H9 (cell line): Measurements from ENCODE around the gene LRIG1. TPM values are rescaled to one million over a fixed set of nuclear protein-coding genes. Genes with fewer than 3 reads are reported as not detected.

Source experiments
- DNase-seq: peaks from one replicate; pipeline ENCODE4 v3.0.0-alpha.2; 2017
- H2AFZ ChIP-seq: one replicate; pipeline ENCODE4 v1.6.1; 2013; ENCODE audit warnings: mild to moderate bottlenecking, low read length, control low read depth, moderate library complexity
- H2AK5ac ChIP-seq: 2 replicates; pipeline ENCODE4 v1.6.1; 2013; ENCODE audit warnings: low read length, control low read depth, mixed read lengths; ENCODE audit not compliant: insufficient read length
- H2BK120ac ChIP-seq: one replicate; pipeline ENCODE4 v1.6.1; 2013; ENCODE audit warnings: low read depth, mild to moderate bottlenecking, low read length, control low read depth, inconsistent platforms; ENCODE audit not compliant: poor library complexity, severe bottlenecking
- H2BK12ac ChIP-seq: 2 replicates; pipeline ENCODE4 v1.6.1; 2013; ENCODE audit warnings: low read length, control low read depth, mixed read lengths, low read depth; ENCODE audit not compliant: insufficient read length
- H2BK15ac ChIP-seq: 2 replicates; pipeline ENCODE4 v1.6.1; 2013; ENCODE audit warnings: low read depth, low read length, control low read depth
- H2BK20ac ChIP-seq: one replicate; pipeline ENCODE4 v1.6.1; 2013; ENCODE audit warnings: low read depth, mild to moderate bottlenecking, low read length, control low read depth, inconsistent platforms; ENCODE audit not compliant: poor library complexity, severe bottlenecking
- H2BK5ac ChIP-seq: 2 replicates; pipeline ENCODE4 v1.6.1; 2013; ENCODE audit warnings: low read length, control low read depth, mixed read lengths; ENCODE audit not compliant: insufficient read length
- H3K14ac ChIP-seq: 2 replicates; pipeline ENCODE4 v1.6.1; 2013; ENCODE audit warnings: low read length, control low read depth; ENCODE audit not compliant: insufficient read depth
- H3K18ac ChIP-seq: 2 replicates; pipeline ENCODE4 v1.6.1; 2013; ENCODE audit warnings: low read depth, mild to moderate bottlenecking, mixed read lengths, low read length, control low read depth; ENCODE audit not compliant: insufficient read length
- H3K23ac ChIP-seq: 2 replicates; pipeline ENCODE4 v1.6.1; 2013; ENCODE audit warnings: low read length, control low read depth, mixed read lengths, low read depth; ENCODE audit not compliant: insufficient read length
- H3K23me2 ChIP-seq: 2 replicates; pipeline ENCODE4 v1.6.1; 2013; ENCODE audit warnings: low read depth, mild to moderate bottlenecking, mixed read lengths, low read length, control low read depth; ENCODE audit not compliant: insufficient read length, poor library complexity, severe bottlenecking
- H3K27ac ChIP-seq: 2 replicates; pipeline ENCODE4 v1.5.1; 2013; ENCODE audit warnings: low read length, control low read depth, mixed read lengths, low read depth; ENCODE audit not compliant: insufficient read length
- H3K27me3 ChIP-seq: 2 replicates; pipeline ENCODE4 v1.6.1; 2013; ENCODE audit warnings: low read length, control low read depth, inconsistent platforms; ENCODE audit not compliant: insufficient read depth
- H3K4ac ChIP-seq: 2 replicates; pipeline ENCODE4 v1.6.1; 2013; ENCODE audit warnings: low read depth, mild to moderate bottlenecking, control low read depth, inconsistent platforms, low read length, moderate library complexity
- H3K4me1 ChIP-seq: 2 replicates; pipeline ENCODE4 v1.6.1; 2013; ENCODE audit warnings: low read length, control low read depth, inconsistent platforms; ENCODE audit not compliant: insufficient read depth
- H3K4me2 ChIP-seq: 2 replicates; pipeline ENCODE4 v1.6.1; 2013; ENCODE audit warnings: low read length, control low read depth, mixed read lengths; ENCODE audit not compliant: insufficient read length, insufficient read depth
- H3K56ac ChIP-seq: 2 replicates; pipeline ENCODE4 v1.6.1; 2013; ENCODE audit warnings: low read depth, mild to moderate bottlenecking, mixed read lengths, low read length, control low read depth; ENCODE audit not compliant: insufficient read length
- H3K79me1 ChIP-seq: 2 replicates; pipeline ENCODE4 v1.6.1; 2013; ENCODE audit warnings: low read depth, mild to moderate bottlenecking, moderate library complexity, low read length, control low read depth, inconsistent platforms; ENCODE audit not compliant: insufficient read depth, poor library complexity, severe bottlenecking
- H3K79me2 ChIP-seq: 2 replicates; pipeline ENCODE4 v1.6.1; 2013; ENCODE audit warnings: low read length, control low read depth, inconsistent platforms; ENCODE audit not compliant: insufficient read depth
- H3K9ac ChIP-seq: 2 replicates; pipeline ENCODE4 v1.6.1; 2013; ENCODE audit warnings: low read length, control low read depth, mixed read lengths; ENCODE audit not compliant: insufficient read length; ENCODE audit errors: extremely low read depth
- H3K9me3 ChIP-seq: one replicate; pipeline ENCODE4 v1.6.1; 2013; ENCODE audit warnings: low read depth, low read length, inconsistent platforms; ENCODE audit not compliant: control insufficient read depth
- H3T11ph ChIP-seq: one replicate; pipeline ENCODE4 v1.6.1; 2013; ENCODE audit warnings: mild to moderate bottlenecking, low read length, control low read depth, inconsistent platforms
- H4K20me1 ChIP-seq: one replicate; pipeline ENCODE4 v1.6.1; 2013; ENCODE audit not compliant: control insufficient read depth, insufficient read length, insufficient read depth
- H4K5ac ChIP-seq: 2 replicates; pipeline ENCODE4 v1.6.1; 2013; ENCODE audit warnings: low read depth, mild to moderate bottlenecking, mixed read lengths, low read length, control low read depth; ENCODE audit not compliant: insufficient read length
- H4K8ac ChIP-seq: replicated peaks from 2 replicates; pipeline ENCODE4 v1.6.1; 2013; ENCODE audit warnings: low read length, control low read depth, mixed read lengths, low read depth; ENCODE audit not compliant: insufficient read length
- H4K91ac ChIP-seq: 2 replicates; pipeline ENCODE4 v1.6.1; 2013; ENCODE audit warnings: low read depth, mild to moderate bottlenecking, moderate library complexity, mixed read lengths, low read length, control low read depth; ENCODE audit not compliant: insufficient read length
- H3K27ac Mint-ChIP-seq, 3 experiments: 2 replicates in 2 of 3; 3 replicates in 1 of 3; pipeline ENCODE4 v1.8.0; 2020 to 2021; ENCODE audit warnings: mixed read lengths in 3 of 3, mild to moderate bottlenecking in 1 of 3, moderate library complexity in 1 of 3
- H3K27me3 Mint-ChIP-seq: 2 replicates; pipeline ENCODE4 v1.8.0; 2021; ENCODE audit warnings: low read depth, mild to moderate bottlenecking, moderate library complexity, mixed read lengths
- H3K36me3 Mint-ChIP-seq, 3 experiments: 2 replicates in 2 of 3; 3 replicates in 1 of 3; pipeline ENCODE4 v1.8.0; 2020 to 2021; ENCODE audit warnings: low read depth in 3 of 3, mixed read lengths in 3 of 3; ENCODE audit not compliant: insufficient read depth in 1 of 3
- H3K4me1 Mint-ChIP-seq, 2 experiments: 2 replicates each; pipeline ENCODE4 v1.8.0; 2020; ENCODE audit warnings: mixed read lengths in 2 of 2
- H3K4me3 Mint-ChIP-seq, 2 experiments: 2 replicates in 1 of 2; 3 replicates in 1 of 2; pipeline ENCODE4 v1.8.0; 2020 to 2021; ENCODE audit warnings: mild to moderate bottlenecking in 2 of 2, mixed read lengths in 2 of 2, moderate library complexity in 1 of 2
- H3K9me3 Mint-ChIP-seq, 2 experiments: 2 replicates in 1 of 2; 3 replicates in 1 of 2; pipeline ENCODE4 v1.8.0; 2020; ENCODE audit warnings: mild to moderate bottlenecking in 2 of 2, mixed read lengths in 2 of 2, moderate library complexity in 1 of 2
- CTCF ChIP-seq: fragments of 200-600 bp; sonication (generic); conservative IDR thresholded peaks from 3 replicates; pipeline ENCODE4 v1.8.0; 2021; ENCODE audit warnings: antibody characterized with exemption, mild to moderate bottlenecking
- WGBS: extraction: QIAGEN DNeasy Blood & Tissue Kit; methylation state at CpG from one replicate; pipeline ENCODE4 v1.1.7; 2013; ENCODE audit warnings: missing lambda C conversion rate, low lambda C conversion rate, mixed read lengths; ENCODE audit not compliant: insufficient read length; ENCODE audit errors: extremely low coverage; 5-methylcytosine and 5-hydroxymethylcytosine counted together
- total RNA-seq: library from RNA; stranded (reverse); gene quantifications from 2 replicates; pipeline ENCODE4 v1.2.1, GENCODE V29; 2021

The LRIG1 gene
- total RNA-seq, 1 experiment from 2014 or later: 70.3 TPM

- Histone ChIP-seq H3K9me3 (no peaks in the 10 kb centered on the region), H3K4me1 (no peaks in the 10 kb centered on the region; the same call in 1 of the 2 replicates), H3K56ac (no peak overlapping the region), H2AFZ (no peak overlapping the region), H3K14ac (no peak overlapping the region), H3K79me2 (no peaks in the 10 kb centered on the region), H2BK20ac (no peak overlapping the region), H2AK5ac (no peak overlapping the region), H2BK15ac (no peak overlapping the region), H3K79me1 (no peaks in the 10 kb centered on the region), H2BK120ac (no peak overlapping the region), H4K5ac (no peak overlapping the region), H2BK5ac (no peak overlapping the region), H3T11ph (no peak overlapping the region), H3K9ac (no peak overlapping the region), H3K4ac (no peak overlapping the region), H3K23me2 (no peaks in the 10 kb centered on the region), H4K8ac (no peak overlapping the region), H3K27me3 (no peaks in the 10 kb centered on the region), H4K91ac (no peak overlapping the region), H2BK12ac (no peak overlapping the region), H3K18ac (no peak overlapping the region), H4K20me1 (no peaks in the 10 kb centered on the region), H3K27ac (no peak overlapping the region), H3K23ac (no peak overlapping the region), H3K4me2 (no peak overlapping the region)
- Mint-ChIP-seq H3K27me3 (no peaks in the 10 kb centered on the region), H3K36me3 (peaks cover 5 to 8% (median 7%) of the 10 kb centered on the region in 3 experiments; a peak in 5 of 7 replicates), H3K4me1 (peaks cover 7% of the 10 kb centered on the region in 2 experiments), H3K27ac (no peak overlapping the region), H3K9me3 (no peaks in the 10 kb centered on the region), H3K4me3 (no peak overlapping the region)
- WGBS: 100% methylated on average over 1 of the region's 7 CpGs
- no peak for DNase-seq
- no peak for TF ChIP-seq CTCF
Observed at GRCh38 chr3:66371432-66371831, 129.4 kb downstream of the LRIG1 start.
